ENCODE results near the gene RAI14. TPM values are rescaled to one million over a fixed set of nuclear protein-coding genes. Genes with fewer than 3 reads are reported as not detected.

Gene RAI14
- total RNA-seq, 1 experiment from 2014 or later = 34.4 TPM

DNA sequence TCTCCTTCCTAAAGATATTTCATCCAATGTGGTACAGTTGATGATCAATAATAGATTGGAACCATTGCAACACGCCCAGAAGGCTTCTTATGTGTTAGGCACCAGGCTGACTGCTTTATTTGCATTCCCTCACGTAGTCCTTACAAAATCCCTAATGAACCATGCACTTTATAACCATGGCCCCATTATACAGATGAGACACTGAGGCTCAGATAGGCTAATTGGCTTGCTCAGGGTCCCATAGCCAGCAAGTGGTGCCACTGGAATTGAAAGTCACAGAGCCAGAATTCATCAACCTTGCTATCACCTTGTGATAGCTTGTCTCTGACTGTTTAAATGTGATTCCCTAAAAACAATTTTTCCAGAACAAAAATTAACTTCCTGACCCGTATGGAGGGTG lies 27.8 kb upstream of the RAI14 start:
- DNase-seq = no peak
- Histone ChIP-seq H3K36me3 (no peaks in the 10 kb centered on the region), H3K4me3 (no peak overlapping the region)

DNA sequence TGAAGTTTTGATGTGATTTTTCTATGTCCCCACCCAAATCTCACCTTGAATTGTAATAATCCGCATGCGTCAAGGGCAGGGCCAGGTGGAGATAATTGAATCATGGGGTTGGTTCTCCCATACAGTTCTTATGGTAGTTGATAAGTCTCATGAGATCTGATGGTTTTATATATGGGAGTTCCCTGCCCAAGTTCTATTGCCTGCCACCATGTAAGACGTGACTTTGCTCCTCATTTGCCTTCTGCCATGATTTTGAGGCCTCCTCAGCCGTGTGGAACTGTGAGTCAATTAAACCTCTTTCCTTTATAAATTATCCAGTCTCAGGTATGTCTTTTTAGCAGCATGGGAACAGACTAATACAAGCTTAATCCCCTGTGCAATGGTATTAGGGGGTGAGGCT lies 25.5 kb upstream of the RAI14 start:
- no peak for DNase-seq
- no peak overlapping the region for H3K4me3 ChIP-seq

More for the DNA sequence above, 27.8 kb upstream of the RAI14 start:
- Histone ChIP-seq H3K27me3 (no peaks in the 10 kb centered on the region), H3K9me3 (peaks cover 13% of the 10 kb centered on the region)

DNA sequence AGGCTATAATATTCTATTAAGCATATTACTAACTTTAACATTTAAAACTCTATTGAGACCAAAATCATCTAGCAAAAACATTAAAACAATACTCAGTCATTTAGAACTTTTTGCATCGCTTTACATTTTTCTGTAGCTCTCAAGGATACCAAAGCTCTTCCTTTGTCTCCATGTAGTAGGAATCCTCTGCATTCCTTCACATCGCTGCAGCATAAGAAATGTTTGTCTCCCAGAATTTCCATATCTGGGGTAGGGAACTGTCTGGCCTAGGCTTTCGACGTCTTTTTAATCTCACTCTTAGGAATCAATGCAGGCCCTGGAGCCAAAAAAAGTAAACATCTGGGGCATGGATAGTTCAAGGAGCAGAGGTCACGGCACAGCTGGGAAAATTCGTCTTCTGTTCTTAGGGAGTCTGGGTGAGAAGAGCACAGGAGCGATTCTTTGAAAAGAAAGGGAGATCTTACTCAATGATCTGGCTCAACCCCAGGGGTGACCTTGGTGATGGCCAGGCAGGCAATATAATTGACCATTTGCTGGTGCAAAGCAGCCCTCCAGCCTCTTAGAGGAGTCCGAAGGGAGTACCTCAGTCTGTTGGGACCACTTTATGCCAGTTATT lies 23.2 kb upstream of the RAI14 start:
- no peak overlapping the region for H3K4me3 ChIP-seq
- DNase-seq = no peak
- no peaks in the 10 kb centered on the region for H3K36me3 ChIP-seq

More for the DNA sequence above, 25.5 kb upstream of the RAI14 start:
- Histone ChIP-seq H3K36me3 (no peaks in the 10 kb centered on the region), H3K27me3 (no peaks in the 10 kb centered on the region), H3K9me3 (peaks cover 13% of the 10 kb centered on the region)

GRCh38 chr5:34639852-34640626 lies 16.1 kb upstream of the RAI14 start:
- no peaks in the 10 kb centered on the region for H3K27me3 ChIP-seq
- no peak overlapping the region for H3K4me3 ChIP-seq
- no peaks in the 10 kb centered on the region for H3K9me3 ChIP-seq
- no peaks in the 10 kb centered on the region for H3K36me3 ChIP-seq
- DNase-seq = no peak

More for the DNA sequence above, 23.2 kb upstream of the RAI14 start:
- Histone ChIP-seq H3K9me3 (peaks cover 13% of the 10 kb centered on the region), H3K27me3 (no peaks in the 10 kb centered on the region)

- Histone ChIP-seq H3K27me3 (no peaks in the 10 kb centered on the region), H3K9me3 (no peaks in the 10 kb centered on the region), H3K36me3 (no peaks in the 10 kb centered on the region), H3K4me3 (no peak overlapping the region)
- no peak for DNase-seq
Observed at GRCh38 chr5:34648039-34648839, 7.9 kb upstream of the RAI14 start.

DNA sequence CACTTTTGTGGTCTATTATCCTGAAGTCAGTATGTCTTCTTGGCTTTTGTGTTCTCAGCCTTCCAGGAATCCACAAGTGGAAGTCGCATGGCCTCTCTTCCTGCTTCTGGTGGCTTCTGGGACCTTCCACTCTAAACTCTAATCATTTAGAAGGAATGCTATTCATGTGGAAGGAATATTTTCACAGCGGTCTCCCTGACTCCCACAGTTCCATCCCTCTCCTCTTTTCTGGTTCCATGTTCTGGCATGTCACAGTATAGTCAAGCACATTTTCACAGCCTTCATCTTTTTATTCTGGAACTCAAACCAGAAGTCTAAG lies 7.3 kb upstream of the RAI14 start:
- H3K27me3 ChIP-seq = no peaks in the 10 kb centered on the region
- H3K36me3 ChIP-seq = no peaks in the 10 kb centered on the region
- H3K4me3 ChIP-seq = no peak overlapping the region
- no peak for DNase-seq
- no peaks in the 10 kb centered on the region for H3K9me3 ChIP-seq

GRCh38 chr5:34651791-34652190 lies 4.3 kb upstream of the RAI14 start:
- no peaks in the 10 kb centered on the region for H3K9me3 ChIP-seq
- no peaks in the 10 kb centered on the region for H3K36me3 ChIP-seq
- no peaks in the 10 kb centered on the region for H3K27me3 ChIP-seq
- DNase-seq = no peak
- no peak overlapping the region for H3K4me3 ChIP-seq

DNA sequence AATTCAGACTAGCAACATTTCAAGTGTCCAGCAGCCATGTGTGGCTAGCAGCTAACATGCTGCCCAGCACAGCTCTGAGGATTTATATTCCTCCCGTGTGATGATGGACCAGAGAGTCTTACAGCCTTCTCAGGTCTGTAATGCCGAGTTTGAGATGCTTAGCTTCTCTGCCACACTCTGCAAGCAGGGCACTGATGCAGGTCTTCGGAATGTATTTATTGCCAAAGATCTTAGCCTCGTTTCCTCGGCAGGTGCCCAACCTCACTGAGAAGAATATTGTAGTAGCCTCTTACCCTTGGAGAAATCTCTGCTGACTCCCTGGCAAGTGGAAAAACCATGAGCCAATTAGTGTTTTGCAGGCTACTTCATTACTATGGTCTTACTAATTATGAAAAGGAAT lies 3.7 kb upstream of the RAI14 start:
- DNase-seq = peak; percentile 36
- Histone ChIP-seq H3K36me3 (no peaks in the 10 kb centered on the region), H3K27me3 (no peaks in the 10 kb centered on the region), H3K4me3 (no peak overlapping the region), H3K9me3 (no peaks in the 10 kb centered on the region)

- no peak for DNase-seq
- H3K36me3 ChIP-seq = peaks cover 2% of the 10 kb centered on the region; the same call in 1 of the 2 replicates
- no peaks in the 10 kb centered on the region for H3K27me3 ChIP-seq
- no peaks in the 10 kb centered on the region for H3K9me3 ChIP-seq
- H3K4me3 ChIP-seq = no peak overlapping the region
Observed at GRCh38 chr5:34652914-34653313, 3.2 kb upstream of the RAI14 start.

DNA sequence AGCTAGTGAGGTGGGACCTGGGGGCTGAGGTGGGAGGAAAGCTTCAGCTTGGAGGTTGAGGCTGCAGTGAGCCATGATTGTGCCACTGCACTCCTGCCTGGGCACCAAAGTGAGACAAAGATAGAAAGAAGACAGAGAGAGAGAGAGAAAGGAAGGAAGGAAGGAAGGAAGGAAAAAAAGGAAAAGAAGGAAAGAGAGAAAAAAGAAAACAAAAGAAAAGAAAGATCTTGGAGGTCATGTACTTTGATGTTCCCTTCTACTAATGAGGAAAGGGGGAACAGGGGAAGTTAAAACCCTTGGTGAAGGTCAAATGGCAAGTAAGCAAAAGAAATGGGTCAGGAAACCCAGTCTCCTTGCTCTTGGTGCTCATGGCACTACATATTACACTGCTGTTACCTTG lies 2.4 kb upstream of the RAI14 start:
- Histone ChIP-seq H3K27me3 (no peaks in the 10 kb centered on the region), H3K36me3 (peaks cover 9% of the 10 kb centered on the region; the same call in 1 of the 2 replicates), H3K9me3 (no peaks in the 10 kb centered on the region), H3K4me3 (no peak overlapping the region)
- DNase-seq = no peak

DNA sequence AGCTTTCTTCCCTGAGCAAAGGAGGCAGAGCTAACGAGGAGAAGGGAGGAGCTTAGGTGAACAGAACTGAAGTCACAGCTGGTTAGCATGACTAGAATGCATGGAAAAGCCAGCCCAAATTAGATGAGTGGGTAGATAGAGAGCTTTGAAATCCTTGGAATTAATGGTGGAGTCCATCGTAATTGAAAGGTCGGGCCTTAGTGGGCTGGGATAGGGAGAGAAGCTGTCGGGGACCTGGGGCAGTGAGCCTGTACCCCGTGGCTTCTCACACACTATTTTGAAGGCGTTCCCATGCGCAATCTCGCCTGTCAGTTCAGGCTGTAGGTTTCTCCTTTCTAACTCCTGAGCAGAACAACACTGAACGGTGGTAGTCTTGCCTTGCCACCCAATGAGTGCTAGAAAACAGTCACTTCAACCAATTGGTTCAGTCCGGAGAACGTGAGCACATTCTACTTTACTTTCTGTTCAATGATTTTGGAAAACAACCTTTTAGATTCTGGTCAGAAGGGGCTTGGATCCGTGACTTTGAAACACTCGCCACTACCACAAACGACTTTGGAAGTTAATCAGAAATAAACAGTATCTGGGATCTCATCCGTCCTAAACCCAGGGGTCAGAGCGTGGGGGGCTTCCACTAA lies 655 bp upstream of the RAI14 start:
- Histone ChIP-seq H3K36me3 (peaks cover 14% of the 10 kb centered on the region; the same call in 1 of the 2 replicates), H3K27me3 (no peaks in the 10 kb centered on the region), H3K4me3 (peak overlapping the region; percentile 80), H3K9me3 (no peaks in the 10 kb centered on the region)
- peak; percentile 65 for DNase-seq

DNA sequence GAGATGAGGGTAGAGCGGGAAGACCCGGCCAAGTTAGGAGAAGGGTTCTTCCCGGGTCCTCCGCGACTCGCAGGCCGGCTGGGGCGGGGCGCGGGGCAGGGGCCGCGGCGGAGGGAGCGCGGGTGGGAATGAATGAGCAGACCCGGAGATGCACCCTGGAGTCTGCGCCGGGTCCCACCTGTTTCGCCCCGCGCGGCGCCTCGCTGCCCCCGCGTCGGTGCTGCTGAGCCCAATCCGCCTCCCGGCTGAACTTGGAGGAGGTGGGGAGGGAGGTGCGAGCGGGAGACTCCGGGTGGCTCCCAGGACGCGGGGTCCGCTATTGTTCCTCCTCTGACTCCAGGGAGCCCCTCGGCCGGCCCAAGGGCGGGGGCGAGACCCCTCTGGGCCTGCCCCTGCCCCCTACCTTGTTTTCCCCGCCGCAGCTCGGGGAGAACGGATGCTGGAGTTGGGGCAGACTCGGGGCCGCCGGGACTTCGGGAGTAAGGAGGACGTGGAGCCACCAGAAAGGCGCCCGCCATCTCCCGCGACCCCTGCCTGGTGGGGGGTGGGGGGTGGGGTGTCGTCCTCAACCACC lies 659 bp downstream of the RAI14 start:
- H3K9me3 ChIP-seq = no peaks in the 10 kb centered on the region
- peaks cover 23% of the 10 kb centered on the region for H3K36me3 ChIP-seq
- DNase-seq = peak; percentile 36
- H3K27me3 ChIP-seq = no peaks in the 10 kb centered on the region
- H3K4me3 ChIP-seq = peak overlapping the region; percentile 80

GRCh38 chr5:34657274-34657921 lies 1.3 kb downstream of the RAI14 start:
- peaks cover 29% of the 10 kb centered on the region for H3K36me3 ChIP-seq
- DNase-seq = peak; percentile 25
- no peaks in the 10 kb centered on the region for H3K9me3 ChIP-seq
- peak overlapping the region; percentile 80 for H3K4me3 ChIP-seq
- H3K27me3 ChIP-seq = no peaks in the 10 kb centered on the region

GRCh38 chr5:34657988-34658387 lies 1.9 kb downstream of the RAI14 start:
- peak overlapping the region; percentile 80 for H3K4me3 ChIP-seq
- H3K27me3 ChIP-seq = no peaks in the 10 kb centered on the region
- no peaks in the 10 kb centered on the region for H3K9me3 ChIP-seq
- DNase-seq = no peak
- H3K36me3 ChIP-seq = peaks cover 33% of the 10 kb centered on the region

DNA sequence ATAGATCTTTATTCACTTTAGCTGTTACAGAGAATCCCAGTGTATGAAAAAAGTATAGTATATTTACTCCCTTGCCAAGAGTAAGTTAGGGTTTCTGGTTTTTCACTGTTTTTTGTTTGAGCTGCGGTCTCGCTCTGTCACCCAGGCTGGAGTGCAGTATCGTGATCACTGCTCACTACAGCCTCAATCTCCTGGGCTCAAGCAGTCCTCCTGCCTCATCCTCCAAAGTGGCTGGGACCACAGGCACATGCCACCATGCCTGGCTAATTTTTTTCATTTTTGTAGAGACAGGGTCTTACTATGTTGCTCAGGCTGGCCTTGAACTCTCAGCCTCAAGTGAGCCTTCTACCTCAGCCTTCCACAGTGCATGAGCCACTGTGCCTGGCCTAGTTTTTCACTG lies 3.0 kb downstream of the RAI14 start:
- H3K27me3 ChIP-seq = no peaks in the 10 kb centered on the region
- H3K9me3 ChIP-seq = no peaks in the 10 kb centered on the region
- no peak for DNase-seq
- H3K4me3 ChIP-seq = no peak overlapping the region
- peaks cover 43% of the 10 kb centered on the region for H3K36me3 ChIP-seq

DNA sequence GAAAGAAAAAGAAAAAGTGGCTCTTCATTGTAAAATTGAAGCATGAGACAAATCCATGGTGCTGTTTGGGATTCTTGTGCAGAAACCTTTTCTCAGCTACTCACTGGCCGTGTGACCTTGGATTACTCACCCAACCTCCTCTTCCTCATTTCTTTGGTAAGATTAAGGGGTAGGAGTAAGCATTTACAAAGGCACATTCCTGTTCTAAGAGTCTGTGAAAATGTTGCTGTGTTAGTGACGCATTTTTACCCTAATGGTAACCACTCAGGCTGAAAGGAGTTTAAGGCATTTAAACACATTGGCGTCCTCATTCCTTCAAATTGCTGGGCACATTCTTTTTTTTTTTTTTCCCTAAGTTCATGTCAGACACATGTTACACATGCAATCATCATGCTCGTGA lies 4.3 kb downstream of the RAI14 start:
- H3K4me3 ChIP-seq = no peak overlapping the region
- peaks cover 43% of the 10 kb centered on the region for H3K36me3 ChIP-seq
- DNase-seq = no peak
- no peaks in the 10 kb centered on the region for H3K27me3 ChIP-seq
- no peaks in the 10 kb centered on the region for H3K9me3 ChIP-seq

All from MG63 (cell line).